ENCODE measurements around the gene LRIF1.
"Not testable (repeated sequence)": the region's sequence is repeated elsewhere in the genome, so short reads cannot be mapped to it uniquely, and the experiment has no call there.

The LRIF1 gene

GRCh38 chr1:110963691-110964454, at the start of gene LRIF1:
LRIF1 (minus strand) TSS chr1:110963922; CDS start chr1:110963688, 234 bp downstream.
- DNase-seq (ENCODE audit: extremely low spot score, insufficient read length, low read depth): peak; percentile 88
- FAIRE-seq: peak; percentile 100

DNA sequence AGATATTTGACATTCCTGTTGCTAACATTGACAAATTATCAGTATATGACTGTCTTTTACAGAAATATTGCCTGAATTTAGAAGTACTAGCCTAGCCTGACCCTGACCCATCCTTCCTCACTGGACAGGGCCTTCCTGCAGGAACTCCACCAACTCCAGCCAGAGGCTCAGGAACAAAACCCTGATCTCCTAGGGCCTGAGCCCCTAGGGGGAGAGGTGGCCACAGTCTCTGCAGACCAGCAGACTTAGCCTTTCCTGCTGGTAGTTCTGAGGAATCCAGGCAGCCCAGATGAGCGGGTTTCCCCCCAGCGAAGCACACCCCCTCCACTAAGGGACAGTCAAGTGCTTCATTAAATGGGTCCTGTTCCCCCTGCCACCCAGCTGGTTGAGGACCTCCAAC, 44.3 kb upstream of the LRIF1 start:
- no peak for DNase-seq (ENCODE audit: extremely low spot score, insufficient read length, low read depth)
- no peak for FAIRE-seq

DNA sequence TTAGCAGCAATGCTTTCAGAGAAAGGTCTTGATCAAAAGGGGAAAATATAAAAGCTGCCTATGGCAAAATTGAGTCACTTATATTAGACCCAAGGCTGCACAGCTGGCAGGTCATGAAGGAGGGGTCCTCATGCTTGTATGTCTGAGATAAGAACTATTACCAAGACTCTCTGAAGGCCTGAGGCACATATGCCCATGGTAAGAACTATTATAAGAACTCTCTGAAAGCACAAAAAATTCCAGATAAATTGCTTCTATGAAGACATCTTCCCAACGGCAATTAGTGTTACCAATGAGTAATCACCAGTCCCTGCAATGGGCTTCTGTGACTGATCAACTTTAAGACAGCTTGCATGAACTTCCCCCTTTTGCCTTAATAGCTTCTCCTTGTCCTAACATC, 42.8 kb upstream of the LRIF1 start:
- FAIRE-seq (no peak), DNase-seq (ENCODE audit: extremely low spot score, insufficient read length, low read depth) (no peak)

- not testable (repeated sequence) for FAIRE-seq
Observed at GRCh38 chr1:110999607-111000006, 35.9 kb upstream of the LRIF1 start.

DNA sequence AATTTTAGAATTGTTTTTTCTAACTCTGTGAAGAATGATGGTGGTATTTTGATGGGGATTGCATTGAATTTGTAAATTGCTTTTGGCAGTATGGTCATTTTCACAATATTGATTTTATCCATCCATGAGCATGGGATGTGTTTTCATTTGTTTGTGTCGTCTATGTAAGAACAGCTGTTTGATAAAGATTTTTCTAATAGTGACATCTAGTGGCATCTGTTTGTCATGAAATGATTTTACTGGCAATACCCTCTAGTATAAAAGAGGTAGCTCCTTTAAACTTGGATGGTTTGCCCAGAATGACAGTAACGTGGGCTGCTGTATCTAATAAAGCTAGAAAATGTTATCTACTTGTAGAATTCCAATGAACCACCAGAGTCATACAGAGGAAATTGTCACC, 28.6 kb upstream of the LRIF1 start:
- DNase-seq (ENCODE audit: extremely low spot score, insufficient read length, low read depth) (peak; percentile 11), FAIRE-seq (peak; percentile 67)

More at GRCh38 chr1:110999607-111000006, 35.9 kb upstream of the LRIF1 start:
- DNase-seq (ENCODE audit: extremely low spot score, insufficient read length, low read depth): not testable (repeated sequence)

- not testable (repeated sequence) for DNase-seq (ENCODE audit: extremely low spot score, insufficient read length, low read depth); FAIRE-seq
Observed at GRCh38 chr1:110991295-110991694, 27.6 kb upstream of the LRIF1 start.

- no peak for FAIRE-seq
- no peak for DNase-seq (ENCODE audit: extremely low spot score, insufficient read length, low read depth)
Observed at GRCh38 chr1:110990541-110990940, 26.8 kb upstream of the LRIF1 start.

- DNase-seq (ENCODE audit: extremely low spot score, insufficient read length, low read depth) (no peak), FAIRE-seq (no peak)
Observed at GRCh38 chr1:110986407-110986891, 22.7 kb upstream of the LRIF1 start.

GRCh38 chr1:110982320-110982719, 18.6 kb upstream of the LRIF1 start:
- FAIRE-seq (no peak), DNase-seq (ENCODE audit: extremely low spot score, insufficient read length, low read depth) (no peak)

DNA sequence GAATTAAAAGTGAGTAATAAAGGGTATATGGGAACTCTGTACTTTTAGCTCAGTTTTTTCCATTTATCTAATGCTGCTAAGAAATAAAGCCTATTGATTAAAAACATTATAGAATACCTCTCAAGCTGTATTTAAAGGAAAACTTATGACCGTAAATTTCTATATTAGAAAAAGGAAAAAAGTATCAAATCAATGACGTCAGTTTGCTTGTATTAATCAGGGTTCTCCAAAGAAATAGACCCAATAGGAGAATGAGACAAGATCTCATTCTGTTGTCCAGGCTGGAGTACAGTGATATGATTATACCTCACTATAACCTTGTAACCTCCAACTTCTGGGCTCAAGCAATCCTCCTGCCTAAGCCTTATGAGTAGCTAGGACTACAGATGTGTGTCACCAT, 15.4 kb upstream of the LRIF1 start:
- DNase-seq (ENCODE audit: extremely low spot score, insufficient read length, low read depth) (no peak), FAIRE-seq (no peak)

GRCh38 chr1:110976089-110976488, 12.4 kb upstream of the LRIF1 start:
- no peak for DNase-seq (ENCODE audit: extremely low spot score, insufficient read length, low read depth)
- FAIRE-seq: no peak

- FAIRE-seq (no peak), DNase-seq (ENCODE audit: extremely low spot score, insufficient read length, low read depth) (no peak)
Observed at GRCh38 chr1:110975265-110975664, 11.5 kb upstream of the LRIF1 start.

- DNase-seq (ENCODE audit: extremely low spot score, insufficient read length, low read depth): no peak
- no peak for FAIRE-seq
Observed at GRCh38 chr1:110967256-110967655, 3.5 kb upstream of the LRIF1 start.

- DNase-seq (ENCODE audit: extremely low spot score, insufficient read length, low read depth) (no peak), FAIRE-seq (no peak)
Observed at GRCh38 chr1:110964455-110964903, 757 bp upstream of the LRIF1 start.

DNA sequence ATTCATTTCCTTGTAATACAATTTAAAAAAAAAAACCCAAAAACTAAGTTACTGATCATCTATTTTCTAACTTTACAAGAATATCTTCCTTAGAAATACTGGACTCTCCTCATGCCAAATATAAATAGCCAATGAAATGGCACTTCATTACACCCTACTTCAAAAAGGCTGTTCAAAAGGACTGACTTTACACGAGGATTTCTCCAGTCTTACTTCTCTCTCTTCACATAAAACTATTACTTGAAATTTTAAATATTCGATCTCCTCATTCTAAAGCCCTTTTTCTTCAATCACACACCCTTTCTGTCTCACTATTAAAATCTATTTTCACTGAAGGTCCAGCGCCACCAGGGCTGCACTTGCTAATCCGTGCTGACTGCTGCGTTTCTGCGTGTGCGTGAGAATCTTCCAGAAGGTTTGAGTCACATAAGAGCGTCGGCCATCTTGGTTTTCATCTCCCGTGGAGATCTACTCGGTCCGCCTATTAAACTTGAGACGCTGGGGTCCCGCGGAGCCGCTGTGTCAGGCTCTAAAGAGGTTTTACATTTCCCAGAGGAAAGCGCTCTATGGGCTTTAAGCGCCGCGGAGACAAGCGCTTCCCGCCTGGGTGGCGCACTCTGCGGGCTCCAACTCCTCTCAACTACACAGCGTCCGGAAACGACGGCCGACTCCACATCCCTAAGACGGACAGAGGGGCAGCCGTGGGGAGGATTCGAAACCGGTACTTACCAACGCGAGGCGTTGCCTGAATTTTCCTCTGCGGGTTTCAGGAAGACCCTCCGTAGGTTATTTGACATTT, 631 bp downstream of the LRIF1 start:
- FAIRE-seq: peak; percentile 60
- peak; percentile 15 for DNase-seq (ENCODE audit: extremely low spot score, insufficient read length, low read depth)

DNA sequence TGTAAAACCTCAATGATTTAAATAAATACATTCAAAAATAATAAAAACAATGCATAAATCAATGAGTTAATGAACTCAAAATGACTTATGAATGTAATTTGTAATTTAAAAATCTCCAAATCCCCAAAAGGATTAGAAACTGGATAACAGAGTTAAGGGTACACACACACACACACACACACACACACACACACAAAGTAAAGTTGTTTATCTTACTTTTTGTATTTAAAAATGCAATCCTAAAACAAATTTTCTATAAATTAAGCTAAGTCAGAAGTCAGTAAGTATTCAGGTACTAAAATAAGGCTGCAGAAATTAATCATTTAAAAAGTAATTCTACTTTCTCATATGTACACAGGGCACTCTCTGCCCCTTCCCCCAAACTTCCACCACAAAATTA, 1.8 kb downstream of the LRIF1 start:
- no peak for FAIRE-seq
- DNase-seq (ENCODE audit: extremely low spot score, insufficient read length, low read depth): no peak

- no peak for DNase-seq (ENCODE audit: extremely low spot score, insufficient read length, low read depth)
- no peak for FAIRE-seq
Observed at GRCh38 chr1:110960777-110961420, 2.8 kb downstream of the LRIF1 start.

- DNase-seq (ENCODE audit: extremely low spot score, insufficient read length, low read depth): no peak
- no peak for FAIRE-seq
Observed at GRCh38 chr1:110957798-110958197, 5.9 kb downstream of the LRIF1 start.

DNA sequence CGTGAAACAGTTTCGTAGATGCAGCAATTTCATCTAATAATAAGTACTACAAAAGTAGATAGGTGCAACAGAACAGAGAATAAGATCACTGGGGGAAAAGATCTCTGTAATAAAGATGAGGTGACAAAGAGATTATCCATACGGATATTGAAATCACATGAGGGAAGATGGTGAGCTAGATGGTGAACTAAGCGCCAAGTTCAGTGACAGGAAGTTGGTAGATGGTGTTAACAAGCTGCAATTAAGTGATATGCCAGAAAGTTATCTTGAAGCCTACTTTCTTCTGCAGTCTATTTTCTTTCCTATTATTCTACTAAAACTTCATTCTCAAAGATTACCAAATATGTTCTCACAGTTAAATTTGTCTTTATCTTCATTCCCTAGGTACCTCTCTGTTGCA, 7.1 kb downstream of the LRIF1 start:
- DNase-seq (ENCODE audit: extremely low spot score, insufficient read length, low read depth) (no peak), FAIRE-seq (no peak)

GRCh38 chr1:110953031-110953430, 10.7 kb downstream of the LRIF1 start:
- DNase-seq (ENCODE audit: extremely low spot score, insufficient read length, low read depth): no peak
- no peak for FAIRE-seq

- FAIRE-seq (no peak), DNase-seq (ENCODE audit: extremely low spot score, insufficient read length, low read depth) (no peak)
Observed at GRCh38 chr1:110952031-110952430, 11.7 kb downstream of the LRIF1 start.

All from GM18507 (cell line).